ENCODE results near the gene CC2D1A.
"Not testable (repeated sequence)": the region's sequence is repeated elsewhere in the genome, so short reads cannot be mapped to it uniquely, and the experiment has no call there.

Gene CC2D1A

GRCh38 chr19:13962699-13963602 lies 57.0 kb downstream of the CC2D1A start:
- DNase-seq (ENCODE audit: low read depth): no peak

DNA sequence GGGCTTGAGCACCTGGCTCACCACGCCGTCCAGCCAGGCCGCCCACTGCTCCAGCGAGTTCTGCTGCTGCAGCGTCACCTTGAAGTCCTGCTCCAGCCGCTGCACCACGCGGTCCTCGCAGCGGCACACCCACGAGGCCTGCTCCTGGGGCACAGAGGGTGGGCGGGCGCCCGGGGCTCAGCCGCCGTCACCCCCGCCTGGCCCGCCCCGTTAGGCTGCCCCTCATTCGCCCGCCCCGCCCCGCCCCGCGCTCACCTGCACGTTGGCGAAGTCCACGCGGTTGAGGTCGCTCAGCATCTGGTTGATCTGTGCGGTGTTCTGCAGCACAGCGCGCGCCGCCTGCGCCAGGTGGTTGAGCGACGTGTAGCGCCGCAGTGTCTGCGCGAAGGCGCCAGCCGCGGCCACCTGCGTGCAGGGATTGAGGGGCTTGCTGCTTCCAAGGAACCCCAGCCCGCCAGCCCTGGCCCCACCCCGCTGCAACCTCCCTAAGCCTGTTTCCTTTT lies 57.7 kb downstream of the CC2D1A start:
- no peak for DNase-seq (ENCODE audit: low read depth)

GRCh38 chr19:13964776-13965175 lies 58.8 kb downstream of the CC2D1A start:
- no peak for DNase-seq (ENCODE audit: low read depth)

GRCh38 chr19:13965377-13965896 lies 59.4 kb downstream of the CC2D1A start:
- DNase-seq (ENCODE audit: low read depth): no peak

- no peak for DNase-seq (ENCODE audit: low read depth)
Measured at GRCh38 chr19:13965926-13966683, 60.1 kb downstream of the CC2D1A start.

DNA sequence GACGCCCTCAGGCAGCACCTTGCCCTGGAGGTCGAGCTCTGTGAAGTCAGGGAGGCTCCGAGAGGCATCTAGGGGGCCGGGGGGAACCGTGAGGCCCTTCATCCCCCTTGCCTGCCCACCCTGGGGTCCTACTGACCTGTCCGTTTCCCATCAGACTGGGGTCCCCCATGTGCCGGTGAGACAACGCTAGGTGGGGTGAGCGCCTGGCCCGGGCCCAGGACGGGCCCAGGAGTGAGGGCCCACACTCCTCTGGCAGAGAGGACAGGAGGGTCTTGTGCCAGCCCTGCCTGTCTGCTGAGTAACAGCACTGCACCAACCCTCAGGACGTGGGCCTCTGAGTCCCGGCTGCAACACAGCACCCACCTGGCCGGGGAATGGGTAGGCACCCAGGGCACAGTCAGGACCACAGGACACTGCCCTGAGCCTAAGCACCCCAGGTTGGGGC lies 60.7 kb downstream of the CC2D1A start:
- DNase-seq (ENCODE audit: low read depth): no peak

- DNase-seq (ENCODE audit: low read depth): not testable (repeated sequence)
Measured at GRCh38 chr19:13967206-13967605, 61.2 kb downstream of the CC2D1A start.

GRCh38 chr19:13968383-13968935 lies 62.5 kb downstream of the CC2D1A start:
- DNase-seq (ENCODE audit: low read depth): no peak

GRCh38 chr19:13968999-13969398 lies 63.0 kb downstream of the CC2D1A start:
- DNase-seq (ENCODE audit: low read depth): no peak

DNA sequence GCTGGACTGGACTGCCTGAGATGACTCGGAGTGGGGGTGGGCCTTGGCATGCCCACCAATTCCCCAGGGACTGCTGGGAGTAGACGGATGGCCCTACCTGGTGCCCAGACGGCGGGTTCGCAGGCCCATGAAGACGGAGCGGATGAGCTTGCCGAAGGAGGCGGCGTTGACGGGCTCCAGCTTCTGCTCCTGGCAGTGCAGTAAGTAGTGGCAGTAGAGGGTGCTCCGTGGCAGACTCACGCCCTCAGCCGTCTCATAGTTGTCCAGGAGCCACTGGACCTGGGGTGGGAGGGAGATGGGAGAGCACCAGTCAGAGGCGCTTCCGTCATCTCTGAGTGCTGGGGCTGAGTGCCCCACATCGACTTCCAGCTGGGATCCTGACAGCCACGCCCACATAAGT lies 63.9 kb downstream of the CC2D1A start:
- no peak for DNase-seq (ENCODE audit: low read depth)

DNA sequence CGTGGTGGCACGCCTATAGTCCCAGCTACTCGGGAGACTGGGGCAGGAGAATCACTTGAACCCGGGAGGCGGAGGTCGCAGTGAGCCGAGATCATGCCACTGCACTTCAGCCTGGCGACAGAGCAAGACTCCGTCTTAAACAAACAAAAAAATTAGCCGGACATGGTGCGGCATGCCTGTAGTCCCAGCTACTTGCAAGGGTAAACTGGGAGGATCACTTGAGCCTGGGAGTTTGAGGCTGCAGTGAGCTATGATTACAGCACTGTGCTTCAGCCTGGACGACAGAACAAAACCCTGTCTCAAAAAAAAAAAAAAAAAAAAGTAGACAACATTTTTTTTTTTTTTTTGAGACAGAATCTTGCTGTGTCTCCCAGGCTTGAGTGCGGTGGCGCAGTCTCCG lies 65.9 kb downstream of the CC2D1A start:
- not testable (repeated sequence) for DNase-seq (ENCODE audit: low read depth)

DNA sequence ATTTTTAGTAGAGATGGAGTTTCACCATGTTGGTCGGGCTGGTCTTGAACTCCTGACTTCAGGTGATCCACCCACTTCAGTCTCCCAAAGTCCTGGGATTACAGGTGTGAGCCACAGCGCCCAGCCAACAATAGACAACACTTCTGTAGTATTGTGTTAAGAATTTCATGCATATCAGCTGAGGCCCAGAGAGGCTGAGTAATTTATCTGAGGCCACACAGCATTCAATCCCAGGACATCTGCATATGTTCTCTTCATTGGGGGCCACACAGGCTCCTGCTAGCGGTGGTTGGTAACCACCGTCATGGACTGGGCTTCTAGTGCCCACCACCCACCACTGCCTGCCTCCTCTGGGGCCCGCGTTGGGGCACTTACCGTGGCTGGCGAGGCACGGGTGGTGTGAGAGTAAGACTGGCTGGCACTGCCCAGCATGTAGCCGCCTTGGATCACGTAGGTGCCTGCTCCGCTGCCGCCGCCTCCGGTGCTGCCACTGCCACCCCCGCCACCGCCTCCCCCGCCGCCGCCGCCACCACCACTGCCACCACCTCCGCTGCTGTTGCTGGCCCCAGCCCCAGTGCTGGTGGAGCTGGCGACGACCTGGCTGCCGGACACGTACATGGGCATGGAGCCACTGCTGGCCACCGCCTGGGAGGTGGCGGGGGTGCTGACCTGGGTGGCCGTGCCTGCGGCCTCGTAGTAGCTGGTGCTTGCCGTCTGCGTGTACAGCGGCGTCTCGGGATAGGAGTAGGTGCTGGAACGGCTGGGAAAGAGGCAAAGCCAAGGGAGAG lies 66.6 kb downstream of the CC2D1A start:
- DNase-seq (ENCODE audit: low read depth): no peak

- DNase-seq (ENCODE audit: low read depth): not testable (repeated sequence)
Measured at GRCh38 chr19:13973479-13973878, 67.5 kb downstream of the CC2D1A start.

DNA sequence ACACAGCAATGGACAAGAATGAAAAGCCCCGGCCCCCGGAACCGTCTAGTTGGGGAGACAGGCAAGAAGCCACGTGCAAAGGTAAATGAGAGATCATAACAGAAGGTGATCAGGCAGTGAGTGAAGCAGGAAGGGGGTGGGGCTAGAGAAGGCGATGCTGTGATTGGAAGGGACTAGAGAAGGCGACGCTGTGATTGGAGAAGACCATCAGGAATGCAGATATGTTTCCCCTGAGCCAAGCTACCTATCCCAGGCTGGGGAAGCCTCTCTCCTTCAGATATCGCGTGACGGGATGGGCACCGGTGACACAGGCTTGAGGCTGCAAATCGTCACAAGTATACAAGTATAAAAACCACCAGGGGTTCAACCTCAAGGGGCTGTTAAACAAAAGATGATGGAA lies 68.1 kb downstream of the CC2D1A start:
- DNase-seq (ENCODE audit: low read depth): no peak

- no peak for DNase-seq (ENCODE audit: low read depth)
Measured at GRCh38 chr19:13975870-13976269, 69.9 kb downstream of the CC2D1A start.

- DNase-seq (ENCODE audit: low read depth): no peak
Measured at GRCh38 chr19:13976446-13976845, 70.4 kb downstream of the CC2D1A start.

DNA sequence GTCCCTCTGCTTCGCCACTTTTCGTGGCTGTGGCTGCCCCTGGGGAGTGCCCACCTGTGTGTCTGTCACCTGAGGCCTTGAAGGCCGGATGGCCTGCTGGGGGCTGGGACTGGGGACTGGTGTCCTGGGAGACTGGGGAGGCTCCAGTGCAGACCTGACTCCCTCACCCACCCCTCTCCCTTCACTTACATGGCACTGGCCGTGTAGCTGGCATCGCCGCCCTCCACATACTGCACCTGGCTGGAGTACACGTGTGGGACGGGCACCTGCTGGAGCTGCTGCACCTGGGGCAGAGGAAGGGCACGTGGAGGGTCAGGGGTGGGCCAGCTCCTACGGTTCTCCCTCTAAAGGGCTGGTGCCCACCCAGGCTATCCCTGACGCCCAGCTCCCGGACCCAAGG lies 71.8 kb downstream of the CC2D1A start:
- DNase-seq (ENCODE audit: low read depth): no peak

DNA sequence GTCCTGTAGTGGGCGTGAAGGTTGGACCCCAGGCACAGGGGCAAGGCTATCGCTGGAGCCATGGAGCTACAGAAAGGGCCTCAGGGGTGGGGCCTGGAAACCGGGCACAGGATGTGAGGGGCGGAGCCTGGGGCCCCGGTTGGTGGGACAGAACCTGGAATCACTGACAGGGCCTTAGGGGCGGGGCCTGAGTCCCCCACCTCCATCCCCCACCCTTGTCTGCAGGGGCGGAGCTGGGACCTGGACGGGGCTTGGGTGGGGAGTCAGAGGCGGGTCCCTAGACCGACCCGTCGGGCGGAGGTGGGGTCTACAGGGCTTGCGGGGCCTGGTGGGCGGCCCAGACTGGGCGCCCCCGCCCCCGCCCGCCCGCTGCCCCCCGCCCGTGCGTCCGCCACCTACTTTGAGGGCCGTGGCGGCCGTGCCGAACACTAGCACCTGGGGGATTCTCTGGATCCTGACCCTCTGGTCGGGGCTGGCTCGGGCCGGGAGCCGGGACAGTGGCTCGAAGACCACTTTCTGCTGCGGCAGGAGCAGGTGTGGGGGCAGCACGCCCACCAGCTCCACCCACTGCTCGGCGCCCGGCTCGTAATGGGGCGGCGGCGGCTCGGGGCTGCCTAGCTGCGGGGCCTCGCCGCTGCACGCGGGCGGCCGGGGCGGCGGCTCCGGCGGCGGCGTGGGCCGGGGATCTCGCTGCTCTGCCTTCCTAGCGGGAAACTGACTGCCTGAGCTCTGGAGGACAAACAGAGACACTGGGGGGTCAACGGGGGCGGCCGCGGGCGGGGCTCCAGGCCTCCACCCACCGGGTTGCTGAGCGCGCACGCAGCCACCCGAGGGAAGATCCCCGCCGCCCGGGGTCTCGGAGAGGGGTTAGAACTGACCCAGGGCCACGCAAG lies 72.6 kb downstream of the CC2D1A start:
- no peak for DNase-seq (ENCODE audit: low read depth)

- no peak for DNase-seq (ENCODE audit: low read depth)
Measured at GRCh38 chr19:13979244-13979615, 73.2 kb downstream of the CC2D1A start.

DNA sequence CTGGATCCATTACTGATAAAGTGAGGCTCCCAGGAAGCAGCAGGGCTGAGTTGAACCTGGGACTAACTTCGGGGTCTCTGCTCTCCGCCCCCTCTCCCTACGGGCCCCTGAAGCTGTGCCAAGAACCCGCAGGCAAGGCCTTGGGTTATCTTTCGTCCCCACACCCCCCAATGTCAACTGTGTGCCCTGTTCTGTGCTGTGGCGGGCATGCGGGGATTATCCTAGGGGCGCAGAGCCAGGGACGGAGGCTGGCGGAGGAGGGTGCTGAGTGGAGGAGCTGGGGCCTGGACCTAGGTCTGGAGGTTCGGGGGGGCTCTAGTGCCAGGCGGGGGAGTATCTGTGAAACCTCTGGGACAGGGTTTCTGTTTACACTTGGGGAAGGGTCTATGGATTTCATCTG lies 73.7 kb downstream of the CC2D1A start:
- DNase-seq (ENCODE audit: low read depth): no peak

DNA sequence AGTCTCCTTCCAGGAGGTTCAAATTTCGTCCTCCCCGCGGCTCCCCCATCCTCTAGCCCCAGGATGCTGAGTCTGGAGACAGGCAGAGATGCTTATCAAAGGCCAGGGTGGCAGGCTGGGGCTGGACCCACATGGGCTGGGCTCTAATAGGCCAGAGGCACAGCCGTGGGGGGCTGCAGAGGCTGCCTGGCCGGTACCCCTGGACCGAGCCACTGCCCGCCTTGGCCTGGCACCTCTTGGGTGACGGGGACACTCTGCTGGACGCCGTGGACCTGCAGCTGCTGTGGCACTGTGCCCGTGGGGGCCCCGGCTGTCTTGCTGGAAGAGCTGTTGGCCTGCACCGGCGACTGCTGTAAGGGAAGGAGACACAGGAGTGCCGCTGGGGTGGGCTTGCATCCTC lies 74.3 kb downstream of the CC2D1A start:
- DNase-seq (ENCODE audit: low read depth): no peak

Data from stromal cell of bone marrow (primary cell).